Body of pancreas (tissue), 4 donors: Measurements from ENCODE around the gene REP15.

Experiments used
- POLR2A ChIP-seq, 3 donors: fragments of 450-650 bp; IDR thresholded peaks; one replicate each; pipeline ENCODE4 v1.6.1; 2016; ENCODE audit warnings: antibody characterized with exemption in 3 of 3, mild to moderate bottlenecking in 2 of 3
- TF ChIP-seq, protein P1 (sequence below), 7 experiments: fragments of 450-650 bp in 4 of 7; fragments of 200-600 bp in 3 of 7; sonication (generic) in 3 of 7; IDR thresholded peaks; one replicate each; pipeline ENCODE4 v1.5.1; 2016 to 2019; ENCODE audit warnings: antibody characterized with exemption in 7 of 7

DNA sequence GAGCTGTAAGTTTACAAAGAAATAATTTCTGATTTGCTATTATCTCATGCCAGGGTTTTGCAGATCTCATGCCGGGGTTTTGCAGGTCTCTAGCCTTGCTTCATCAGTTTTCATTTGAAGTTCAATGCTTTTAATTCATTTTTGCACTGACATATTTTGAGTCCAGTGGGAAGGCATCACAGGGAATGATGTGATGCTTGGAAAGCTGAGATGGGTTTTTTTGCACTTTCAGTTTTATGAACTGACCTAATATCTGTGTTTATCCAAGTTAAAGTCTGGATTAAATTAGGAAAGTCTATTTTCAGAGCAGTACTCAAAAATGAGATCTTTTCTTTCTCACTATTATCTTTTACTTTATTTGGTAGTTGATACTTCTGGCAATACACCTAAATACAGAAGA, 23.6 kb upstream of the REP15 start:
- no peak for TF ChIP-seq POLR2A (IDR thresholded peaks at IDR 0.05)
- TF ChIP-seq, protein P1, sequence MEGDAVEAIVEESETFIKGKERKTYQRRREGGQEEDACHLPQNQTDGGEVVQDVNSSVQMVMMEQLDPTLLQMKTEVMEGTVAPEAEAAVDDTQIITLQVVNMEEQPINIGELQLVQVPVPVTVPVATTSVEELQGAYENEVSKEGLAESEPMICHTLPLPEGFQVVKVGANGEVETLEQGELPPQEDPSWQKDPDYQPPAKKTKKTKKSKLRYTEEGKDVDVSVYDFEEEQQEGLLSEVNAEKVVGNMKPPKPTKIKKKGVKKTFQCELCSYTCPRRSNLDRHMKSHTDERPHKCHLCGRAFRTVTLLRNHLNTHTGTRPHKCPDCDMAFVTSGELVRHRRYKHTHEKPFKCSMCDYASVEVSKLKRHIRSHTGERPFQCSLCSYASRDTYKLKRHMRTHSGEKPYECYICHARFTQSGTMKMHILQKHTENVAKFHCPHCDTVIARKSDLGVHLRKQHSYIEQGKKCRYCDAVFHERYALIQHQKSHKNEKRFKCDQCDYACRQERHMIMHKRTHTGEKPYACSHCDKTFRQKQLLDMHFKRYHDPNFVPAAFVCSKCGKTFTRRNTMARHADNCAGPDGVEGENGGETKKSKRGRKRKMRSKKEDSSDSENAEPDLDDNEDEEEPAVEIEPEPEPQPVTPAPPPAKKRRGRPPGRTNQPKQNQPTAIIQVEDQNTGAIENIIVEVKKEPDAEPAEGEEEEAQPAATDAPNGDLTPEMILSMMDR (IDR thresholded peaks at IDR 0.05): no peak
